ENCODE measurements around the gene FARS2. TPM values are rescaled to one million over a fixed set of nuclear protein-coding genes. Genes with fewer than 3 reads are reported as not detected.

Gene FARS2
- polyA plus RNA-seq, 2 of the 4 experiments (the other 2 are of a cell fraction) = 12.9 to 17.5 TPM

- Histone ChIP-seq H3K4me3 (no peak overlapping the region), H3K27ac (no peak overlapping the region), H3K4me1 (no peaks in the 10 kb centered on the region), H3K9me3 (no peaks in the 10 kb centered on the region), H3K4me2 (no peak overlapping the region)
- POLR2A ChIA-PET = no interaction called here
- no peak for FAIRE-seq
- ATAC-seq = no peak
- CTCF ChIA-PET = no interaction called here
- TF ChIP-seq SREBF2 (IDR thresholded peaks at IDR 0.05) (no peak), CBX8 (IDR thresholded peaks at IDR 0.05) (no peak), HOXA7 (CRISPR knock-in tag; IDR thresholded peaks at IDR 0.05) (no peak), RARB (CRISPR knock-in tag; IDR thresholded peaks at IDR 0.05) (no peak), TFCP2L1 (CRISPR knock-in tag; IDR thresholded peaks at IDR 0.05) (no peak), ATOH8 (CRISPR knock-in tag; IDR thresholded peaks at IDR 0.05; ENCODE audit: low read depth) (no peak), HMGXB4 (CRISPR knock-in tag; IDR thresholded peaks at IDR 0.05; ENCODE audit: borderline replicate concordance) (no peak), POLR2AphosphoS2 (conservative IDR thresholded peaks at IDR 0.05; ENCODE audit: low read length) (no peak), HEYL (CRISPR knock-in tag; IDR thresholded peaks at IDR 0.05) (no peak), HOXB13 (CRISPR knock-in tag; IDR thresholded peaks at IDR 0.05; ENCODE audit: low read depth) (no peak), CEBPB (IDR thresholded peaks at IDR 0.05) (no peak), RAD21 (conservative IDR thresholded peaks at IDR 0.05 in 1 of 2, IDR thresholded peaks at IDR 0.05 in 1 of 2) (no peak), EHF (CRISPR knock-in tag; IDR thresholded peaks at IDR 0.05) (no peak), EHMT2 (IDR thresholded peaks at IDR 0.05; ENCODE audit: low read depth) (no peak), NFE2L2 (conservative IDR thresholded peaks at IDR 0.05; ENCODE audit: low read length) (no peak), MYC (IDR thresholded peaks at IDR 0.05; ENCODE audit: borderline replicate concordance, low read length) (no peak), BHLHE40 (IDR thresholded peaks at IDR 0.05; ENCODE audit: low read depth, low read length) (no peak)
- WGBS (ENCODE audit: missing lambda C conversion rate) = 93% methylated on average over 6 of the region's 6 CpGs
- no peak for DNase-seq (ENCODE audit: low read depth in 1 of 2, low spot score in 1 of 2)
These were observed 203.0 kb downstream of the FARS2 start for GRCh38 chr6:5464099-5464885.

- DNase-seq (ENCODE audit: low read depth in 1 of 2, low spot score in 1 of 2) = no peak
- H3K4me2 ChIP-seq = no peak overlapping the region
These were observed 205.2 kb downstream of the FARS2 start for GRCh38 chr6:5466281-5467136.

More at GRCh38 chr6:5466281-5467136, 205.2 kb downstream of the FARS2 start:
- 0 out of 3 replicates have a peak, but pooled peaks cover 3% of the 10 kb centered on the region for H3K4me1 ChIP-seq
- WGBS (ENCODE audit: missing lambda C conversion rate) = 81% methylated on average over 5 of the region's 5 CpGs
- H3K27ac ChIP-seq = no peak overlapping the region
- CTCF ChIA-PET = interaction anchor here (0.8 to 1.3 kb wide), 2 partner anchors 13 to 323 kb away, joined by 3 read pairs; no protein-coding TSS in a partner anchor
- TF ChIP-seq CBX8 (IDR thresholded peaks at IDR 0.05) (no peak), BCL3 (IDR thresholded peaks at IDR 0.05) (no peak), ZFP36 (IDR thresholded peaks at IDR 0.05; ENCODE audit: borderline replicate concordance, partially characterized antibody) (no peak), ELK1 (IDR thresholded peaks at IDR 0.05; ENCODE audit: low read depth, low read length) (no peak), KDM5A (IDR thresholded peaks at IDR 0.05) (no peak), HOXA7 (CRISPR knock-in tag; IDR thresholded peaks at IDR 0.05) (no peak), HDAC2 (IDR thresholded peaks at IDR 0.05) (no peak), FOSB (CRISPR knock-in tag; IDR thresholded peaks at IDR 0.05) (no peak), FOSL2 (IDR thresholded peaks at IDR 0.05) (no peak), FOSL2 (CRISPR knock-in tag; IDR thresholded peaks at IDR 0.05) (no peak), PBX3 (IDR thresholded peaks at IDR 0.05) (no peak), SREBF2 (IDR thresholded peaks at IDR 0.05) (no peak), RARB (CRISPR knock-in tag; IDR thresholded peaks at IDR 0.05) (no peak), EHMT2 (IDR thresholded peaks at IDR 0.05; ENCODE audit: low read depth) (no peak)
- no peak overlapping the region for H3K4me3 ChIP-seq
- POLR2A ChIA-PET = no interaction called here
- FAIRE-seq (no peak), ATAC-seq (no peak)
- no peaks in the 10 kb centered on the region for H3K9me3 ChIP-seq

All from A549 (cell line).